Muscle layer of colon (tissue), 2 donors: ENCODE results near the gene RRAGD.

Source experiments
- H3K27ac ChIP-seq: one replicate; pipeline ENCODE4 v1.7.0; 2013; ENCODE audit warnings: low read depth, mild to moderate bottlenecking, low read length, moderate library complexity
- H3K27me3 ChIP-seq, 2 donors: one replicate each; pipeline ENCODE4 v1.7.0; 2013; ENCODE audit warnings: low read length in 2 of 2, mild to moderate bottlenecking in 2 of 2; ENCODE audit not compliant: insufficient read depth in 2 of 2, control insufficient read depth in 1 of 2
- H3K36me3 ChIP-seq: one replicate; pipeline ENCODE4 v1.7.0; 2013; ENCODE audit warnings: mild to moderate bottlenecking, low read length; ENCODE audit not compliant: insufficient read depth
- H3K4me1 ChIP-seq: one replicate; pipeline ENCODE4 v1.7.0; 2013; ENCODE audit warnings: mild to moderate bottlenecking, low read length; ENCODE audit not compliant: insufficient read depth
- H3K4me3 ChIP-seq, 2 donors: one replicate each; pipeline ENCODE4 v1.7.0; 2013; ENCODE audit warnings: low read length in 2 of 2, low read depth in 1 of 2, mild to moderate bottlenecking in 1 of 2, moderate library complexity in 1 of 2
- H3K9ac ChIP-seq: one replicate; pipeline ENCODE4 v1.7.0; 2013; ENCODE audit warnings: low read length
- H3K9me3 ChIP-seq: one replicate; pipeline ENCODE4 v1.7.0; 2013; ENCODE audit warnings: mild to moderate bottlenecking, low read length
- donor health status: abdominal sarcoma.
- donor health status: Adenocarcinoma of cecum.

RRAGD gene

GRCh38 chr6:89351671-89352277 lies 60.3 kb downstream of the RRAGD start:
- Histone ChIP-seq H3K27ac (peak overlapping the region; percentile 97), H3K4me3 (peak overlapping the region; percentile 78), H3K4me1 (peaks cover 41% of the 10 kb centered on the region), H3K9ac (peak overlapping the region; percentile 74), H3K27me3 (no peaks in the 10 kb centered on the region), H3K9me3 (no peaks in the 10 kb centered on the region), H3K36me3 (no peaks in the 10 kb centered on the region)

DNA sequence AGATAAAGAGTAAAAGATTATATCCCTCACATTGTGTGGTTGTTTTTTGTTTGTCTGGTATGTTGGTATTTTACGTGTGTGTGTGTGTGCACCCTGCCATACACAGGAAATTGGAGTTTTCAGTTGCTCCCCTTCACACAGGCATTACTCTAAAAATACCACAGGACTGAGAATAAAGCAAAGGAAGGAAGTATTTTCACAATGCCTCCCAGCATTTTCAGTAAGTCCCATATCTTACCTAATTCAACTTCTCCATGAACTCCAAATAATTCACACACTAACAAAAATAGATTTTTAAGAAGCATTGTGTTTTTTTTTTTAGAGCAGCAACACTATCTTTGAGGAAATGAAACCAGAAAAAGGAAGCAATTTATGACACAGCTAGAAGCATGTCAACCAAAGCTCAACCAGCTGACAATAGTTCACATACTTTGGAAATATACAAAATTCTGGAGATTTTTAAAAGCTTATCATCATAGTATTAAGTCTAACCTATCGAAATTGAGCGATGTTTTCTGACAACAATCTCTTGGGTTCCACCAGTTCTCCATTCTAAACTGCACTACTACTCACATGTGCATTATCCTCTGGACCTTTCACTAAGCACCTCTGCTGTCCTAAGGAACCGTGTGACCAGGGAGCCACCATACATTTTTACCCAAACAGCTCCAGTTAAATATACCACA lies 61.6 kb downstream of the RRAGD start:
- Histone ChIP-seq H3K9me3 (no peaks in the 10 kb centered on the region), H3K27ac (no peak overlapping the region), H3K9ac (no peak overlapping the region), H3K4me1 (peaks cover 41% of the 10 kb centered on the region), H3K4me3 (no peak overlapping the region), H3K27me3 (no peaks in the 10 kb centered on the region), H3K36me3 (no peaks in the 10 kb centered on the region)

DNA sequence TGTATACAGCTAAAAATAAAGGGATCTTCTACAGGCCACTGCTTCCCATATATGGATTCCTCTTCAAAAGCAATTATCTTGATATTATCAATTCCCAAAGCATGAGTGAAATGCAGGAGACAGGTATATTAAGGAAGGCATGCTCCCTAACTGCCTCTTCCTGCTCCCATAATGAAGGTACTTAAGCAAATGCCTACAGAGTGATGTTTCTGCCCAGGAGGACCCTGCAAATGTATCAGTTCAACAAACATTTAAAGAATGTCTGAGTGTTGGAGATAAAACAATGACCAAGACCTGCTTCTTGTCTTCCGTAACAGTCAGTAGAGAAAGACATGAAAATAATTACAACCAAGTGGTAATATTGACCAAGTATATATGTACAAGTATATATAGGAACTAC lies 63.7 kb downstream of the RRAGD start:
- Histone ChIP-seq H3K4me3 (no peak overlapping the region), H3K4me1 (peaks cover 41% of the 10 kb centered on the region), H3K27me3 (no peaks in the 10 kb centered on the region), H3K9me3 (no peaks in the 10 kb centered on the region), H3K27ac (no peak overlapping the region), H3K9ac (no peak overlapping the region), H3K36me3 (no peaks in the 10 kb centered on the region)

DNA sequence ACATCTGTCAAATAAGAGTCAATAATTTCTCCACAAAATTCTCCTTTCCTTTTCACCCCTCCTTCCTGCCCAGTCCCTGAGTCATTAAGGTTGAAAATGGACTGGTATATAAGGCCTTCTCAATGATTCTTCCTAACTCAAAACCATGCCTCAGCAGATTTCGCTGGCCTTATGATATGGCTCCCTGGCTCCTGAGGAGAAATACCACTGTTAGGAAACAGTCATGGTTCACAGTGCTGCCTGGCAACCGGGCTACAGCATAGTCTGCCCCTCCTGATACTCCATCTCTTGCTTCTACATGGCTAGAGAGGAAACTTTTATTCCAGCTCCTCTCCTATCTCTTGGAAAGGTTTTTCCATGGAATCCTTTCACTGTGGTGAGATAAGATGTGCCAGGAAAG lies 64.2 kb downstream of the RRAGD start:
- Histone ChIP-seq H3K27me3 (no peaks in the 10 kb centered on the region), H3K36me3 (no peaks in the 10 kb centered on the region), H3K4me3 (no peak overlapping the region), H3K9me3 (no peaks in the 10 kb centered on the region), H3K27ac (no peak overlapping the region), H3K9ac (no peak overlapping the region), H3K4me1 (peaks cover 41% of the 10 kb centered on the region)

- Histone ChIP-seq H3K9ac (no peak overlapping the region), H3K27me3 (no peaks in the 10 kb centered on the region), H3K9me3 (no peaks in the 10 kb centered on the region), H3K36me3 (peaks cover 8% of the 10 kb centered on the region), H3K27ac (no peak overlapping the region), H3K4me1 (peaks cover 39% of the 10 kb centered on the region), H3K4me3 (no peak overlapping the region)
Observed at GRCh38 chr6:89346433-89346832, 65.6 kb downstream of the RRAGD start.

GRCh38 chr6:89339565-89339964 lies 72.5 kb downstream of the RRAGD start:
- Histone ChIP-seq H3K36me3 (peaks cover 38% of the 10 kb centered on the region), H3K4me1 (no peaks in the 10 kb centered on the region), H3K9ac (no peak overlapping the region), H3K27ac (no peak overlapping the region), H3K4me3 (no peak overlapping the region), H3K9me3 (no peaks in the 10 kb centered on the region), H3K27me3 (no peaks in the 10 kb centered on the region)

DNA sequence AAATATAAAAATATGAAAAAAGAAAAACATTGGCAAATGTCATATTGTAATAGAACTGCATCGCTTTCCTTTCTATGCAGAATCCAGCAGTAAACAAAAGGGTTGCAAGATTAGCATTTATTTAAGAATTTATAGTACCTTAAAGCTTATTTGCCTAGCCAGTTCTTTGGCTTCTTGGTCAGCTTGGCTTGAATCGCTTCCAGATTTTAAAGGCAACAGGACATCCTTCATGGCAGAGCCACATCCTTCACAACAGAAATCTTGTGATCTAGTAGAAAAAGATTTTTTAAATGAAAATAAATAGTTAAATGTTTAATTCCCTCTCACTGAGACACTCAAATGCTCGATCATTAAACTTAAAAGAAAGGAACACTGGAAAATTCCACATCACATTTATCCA lies 76.9 kb downstream of the RRAGD start:
- no peak overlapping the region for H3K4me3 ChIP-seq
- no peak overlapping the region for H3K9ac ChIP-seq
- no peaks in the 10 kb centered on the region for H3K27me3 ChIP-seq
- H3K9me3 ChIP-seq, result no peaks in the 10 kb centered on the region
- H3K27ac ChIP-seq, result no peak overlapping the region
- peaks cover 39% of the 10 kb centered on the region for H3K36me3 ChIP-seq
- H3K4me1 ChIP-seq, result no peaks in the 10 kb centered on the region

- H3K36me3 ChIP-seq, result peaks cover 45% of the 10 kb centered on the region
- H3K9ac ChIP-seq, result no peak overlapping the region
- H3K27me3 ChIP-seq, result no peaks in the 10 kb centered on the region
- H3K9me3 ChIP-seq, result no peaks in the 10 kb centered on the region
- H3K4me1 ChIP-seq, result no peaks in the 10 kb centered on the region
- H3K4me3 ChIP-seq, result no peak overlapping the region
- H3K27ac ChIP-seq, result no peak overlapping the region
Observed at GRCh38 chr6:89330910-89331309, 81.2 kb downstream of the RRAGD start.

DNA sequence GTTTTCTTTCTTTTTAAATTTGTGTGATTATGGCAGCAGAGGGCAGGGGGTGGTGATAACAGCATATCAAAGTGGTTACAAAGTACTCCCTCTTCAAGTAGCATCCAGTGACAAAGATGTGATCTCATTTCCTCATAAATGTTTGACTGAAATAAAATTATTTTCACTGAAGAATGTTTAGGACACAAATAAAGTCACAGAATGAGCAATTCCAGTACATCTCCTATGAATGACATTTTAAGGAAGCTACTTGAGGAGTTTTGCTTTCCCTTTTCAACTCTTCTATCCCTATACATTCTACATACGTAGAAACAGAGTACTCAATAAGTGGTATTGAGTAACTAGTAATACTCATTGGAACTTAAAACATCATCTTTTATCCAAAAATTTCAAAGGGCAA lies 83.1 kb downstream of the RRAGD start:
- H3K9ac ChIP-seq, result no peak overlapping the region
- no peak overlapping the region for H3K4me3 ChIP-seq
- no peaks in the 10 kb centered on the region for H3K9me3 ChIP-seq
- no peaks in the 10 kb centered on the region for H3K27me3 ChIP-seq
- H3K36me3 ChIP-seq, result peaks cover 45% of the 10 kb centered on the region
- no peak overlapping the region for H3K27ac ChIP-seq
- H3K4me1 ChIP-seq, result no peaks in the 10 kb centered on the region

DNA sequence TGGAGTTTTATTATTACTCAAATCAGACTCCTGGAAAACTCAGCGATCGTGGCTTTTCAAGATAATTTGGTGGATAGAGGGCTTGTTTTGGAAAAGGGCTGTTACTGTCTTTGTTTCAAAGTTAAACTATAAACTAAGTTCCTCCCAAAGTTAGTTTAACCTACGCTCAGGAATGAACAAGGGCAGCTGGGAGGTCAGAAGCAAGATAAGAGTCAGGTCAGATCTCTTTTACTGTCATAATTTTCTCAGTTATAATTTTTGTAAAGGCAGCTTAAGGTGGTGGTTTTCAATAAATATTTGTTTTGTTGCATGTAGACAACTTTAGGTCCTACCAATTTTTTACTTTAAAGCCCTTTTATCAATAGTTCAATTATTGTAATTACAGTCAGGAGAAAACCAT lies 87.8 kb downstream of the RRAGD start:
- Histone ChIP-seq H3K36me3 (peaks cover 20% of the 10 kb centered on the region), H3K9ac (no peak overlapping the region), H3K27me3 (no peaks in the 10 kb centered on the region), H3K9me3 (no peaks in the 10 kb centered on the region), H3K4me1 (no peaks in the 10 kb centered on the region), H3K4me3 (no peak overlapping the region), H3K27ac (no peak overlapping the region)

- H3K9ac ChIP-seq, result no peak overlapping the region
- H3K9me3 ChIP-seq, result no peaks in the 10 kb centered on the region
- H3K4me1 ChIP-seq, result no peaks in the 10 kb centered on the region
- H3K27ac ChIP-seq, result no peak overlapping the region
- H3K4me3 ChIP-seq, result no peak overlapping the region
- peaks cover 12% of the 10 kb centered on the region for H3K36me3 ChIP-seq
- H3K27me3 ChIP-seq, result no peaks in the 10 kb centered on the region
Observed at GRCh38 chr6:89323511-89323971, 88.5 kb downstream of the RRAGD start.
